ENCODE data around the gene GNAO1. TPM values are rescaled to one million over a fixed set of nuclear protein-coding genes. Genes with fewer than 3 reads are reported as not detected.

Gene GNAO1
- total RNA-seq, 1 donor from 2014 or later = 15.4 TPM

DNA sequence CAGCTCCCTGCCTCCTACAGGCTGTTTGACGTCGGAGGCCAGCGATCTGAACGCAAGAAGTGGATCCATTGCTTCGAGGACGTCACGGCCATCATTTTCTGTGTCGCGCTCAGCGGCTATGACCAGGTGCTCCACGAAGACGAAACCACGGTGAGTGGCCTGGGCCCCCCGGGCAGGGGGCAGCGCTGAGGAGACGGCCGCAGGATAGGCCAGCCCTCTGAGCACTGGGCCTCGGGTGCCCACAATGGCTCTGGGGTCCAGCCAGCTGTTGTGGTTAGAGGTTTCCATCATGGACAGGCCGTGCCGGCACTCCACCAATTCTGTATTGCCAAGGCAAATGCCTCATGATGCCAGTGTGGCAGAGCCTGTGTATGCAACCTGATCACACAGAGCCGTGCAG is 145.4 kb downstream of the GNAO1 start:
- intact Hi-C loops (cut with micrococcal nuclease) = no loop called here
- Histone ChIP-seq H3K4me3 (no peak overlapping the region), H3K27me3 (ENCODE audit: low read depth) (no peaks in the 10 kb centered on the region), H3K9me3 (replicated peaks) (no peaks in the 10 kb centered on the region), H3K4me1 (peaks cover 24% of the 10 kb centered on the region), H3K36me3 (peaks cover 8% of the 10 kb centered on the region), H3K27ac (replicated peaks) (peak overlapping the region; percentile 37)
- no peak for DNase-seq
- TF ChIP-seq, protein P1, sequence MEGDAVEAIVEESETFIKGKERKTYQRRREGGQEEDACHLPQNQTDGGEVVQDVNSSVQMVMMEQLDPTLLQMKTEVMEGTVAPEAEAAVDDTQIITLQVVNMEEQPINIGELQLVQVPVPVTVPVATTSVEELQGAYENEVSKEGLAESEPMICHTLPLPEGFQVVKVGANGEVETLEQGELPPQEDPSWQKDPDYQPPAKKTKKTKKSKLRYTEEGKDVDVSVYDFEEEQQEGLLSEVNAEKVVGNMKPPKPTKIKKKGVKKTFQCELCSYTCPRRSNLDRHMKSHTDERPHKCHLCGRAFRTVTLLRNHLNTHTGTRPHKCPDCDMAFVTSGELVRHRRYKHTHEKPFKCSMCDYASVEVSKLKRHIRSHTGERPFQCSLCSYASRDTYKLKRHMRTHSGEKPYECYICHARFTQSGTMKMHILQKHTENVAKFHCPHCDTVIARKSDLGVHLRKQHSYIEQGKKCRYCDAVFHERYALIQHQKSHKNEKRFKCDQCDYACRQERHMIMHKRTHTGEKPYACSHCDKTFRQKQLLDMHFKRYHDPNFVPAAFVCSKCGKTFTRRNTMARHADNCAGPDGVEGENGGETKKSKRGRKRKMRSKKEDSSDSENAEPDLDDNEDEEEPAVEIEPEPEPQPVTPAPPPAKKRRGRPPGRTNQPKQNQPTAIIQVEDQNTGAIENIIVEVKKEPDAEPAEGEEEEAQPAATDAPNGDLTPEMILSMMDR (IDR thresholded peaks at IDR 0.05; ENCODE audit: borderline replicate concordance) = no peak

DNA sequence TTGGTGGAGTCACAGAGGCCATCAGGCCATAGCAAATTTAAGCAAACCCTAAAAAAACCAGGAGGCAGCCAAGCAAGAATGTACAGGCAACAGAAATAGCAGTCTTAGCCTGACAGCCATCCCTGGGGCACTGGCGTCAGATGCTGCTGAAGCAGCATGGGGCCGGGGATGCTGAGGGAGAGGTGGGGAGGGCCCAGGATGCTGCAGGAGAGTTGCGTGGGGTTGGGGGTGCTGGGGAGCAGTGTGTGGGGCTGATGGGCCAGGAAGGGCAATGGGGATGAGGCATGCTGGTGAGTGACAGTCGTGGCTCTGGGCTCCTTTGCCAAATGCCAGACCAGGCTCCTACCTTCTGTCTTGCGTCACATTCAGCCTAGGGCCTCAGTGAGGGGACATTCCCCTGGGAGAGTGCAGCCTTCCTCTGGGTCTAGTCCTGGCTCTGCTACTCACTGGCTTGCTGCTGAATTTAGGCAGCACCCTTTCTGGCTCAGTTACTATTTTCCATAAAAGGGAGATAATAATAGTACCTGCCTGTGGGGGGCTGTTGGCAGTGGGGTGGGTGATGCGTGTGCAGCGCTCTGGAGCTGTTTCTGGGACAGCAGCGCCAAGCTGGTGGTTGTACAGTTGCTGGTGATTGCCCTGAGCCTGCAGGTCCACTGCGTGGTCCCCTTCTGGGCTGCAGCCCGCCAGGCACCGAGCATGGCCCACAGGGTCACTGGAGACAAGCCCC is 146.0 kb downstream of the GNAO1 start:
- Histone ChIP-seq H3K9me3 (replicated peaks) (no peaks in the 10 kb centered on the region), H3K4me3 (no peak overlapping the region), H3K4me1 (peaks cover 24% of the 10 kb centered on the region), H3K27me3 (ENCODE audit: low read depth) (no peaks in the 10 kb centered on the region), H3K27ac (replicated peaks) (no peak overlapping the region), H3K36me3 (peaks cover 8% of the 10 kb centered on the region)
- TF ChIP-seq, protein P1 (IDR thresholded peaks at IDR 0.05; ENCODE audit: borderline replicate concordance) = no peak
- intact Hi-C loops (cut with micrococcal nuclease) = no loop called here
- no peak for DNase-seq

DNA sequence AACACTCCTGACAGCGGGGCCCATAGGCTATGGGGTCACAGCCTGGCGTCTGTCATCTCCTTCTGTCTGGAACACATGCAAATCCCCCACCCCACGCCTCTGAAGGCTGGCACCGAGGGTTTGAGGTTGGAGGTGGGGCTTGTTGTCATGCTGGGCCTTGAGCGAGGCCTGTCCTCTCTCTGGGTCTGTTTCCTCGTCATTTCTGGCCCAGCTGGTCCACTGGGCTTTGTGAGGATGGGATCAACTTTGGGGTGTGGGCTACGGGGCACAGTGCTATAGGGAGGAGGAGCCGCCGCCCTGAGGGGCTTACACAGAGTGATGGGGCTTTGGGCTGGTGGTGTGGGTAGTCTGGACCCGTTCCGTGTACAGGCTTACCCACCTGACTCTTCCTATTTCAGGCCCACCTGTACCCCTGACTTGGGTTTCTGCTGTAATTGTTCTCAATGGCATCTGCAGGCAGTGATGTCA is 146.6 kb downstream of the GNAO1 start:
- intact Hi-C loops (cut with micrococcal nuclease) = no loop called here
- no peaks in the 10 kb centered on the region for H3K9me3 ChIP-seq (replicated peaks)
- DNase-seq = no peak
- H3K4me1 ChIP-seq = peaks cover 18% of the 10 kb centered on the region
- no peak overlapping the region for H3K27ac ChIP-seq (replicated peaks)
- no peaks in the 10 kb centered on the region for H3K27me3 ChIP-seq (ENCODE audit: low read depth)
- TF ChIP-seq, protein P1 (IDR thresholded peaks at IDR 0.05; ENCODE audit: borderline replicate concordance) = no peak
- H3K36me3 ChIP-seq = peaks cover 8% of the 10 kb centered on the region
- no peak overlapping the region for H3K4me3 ChIP-seq

DNA sequence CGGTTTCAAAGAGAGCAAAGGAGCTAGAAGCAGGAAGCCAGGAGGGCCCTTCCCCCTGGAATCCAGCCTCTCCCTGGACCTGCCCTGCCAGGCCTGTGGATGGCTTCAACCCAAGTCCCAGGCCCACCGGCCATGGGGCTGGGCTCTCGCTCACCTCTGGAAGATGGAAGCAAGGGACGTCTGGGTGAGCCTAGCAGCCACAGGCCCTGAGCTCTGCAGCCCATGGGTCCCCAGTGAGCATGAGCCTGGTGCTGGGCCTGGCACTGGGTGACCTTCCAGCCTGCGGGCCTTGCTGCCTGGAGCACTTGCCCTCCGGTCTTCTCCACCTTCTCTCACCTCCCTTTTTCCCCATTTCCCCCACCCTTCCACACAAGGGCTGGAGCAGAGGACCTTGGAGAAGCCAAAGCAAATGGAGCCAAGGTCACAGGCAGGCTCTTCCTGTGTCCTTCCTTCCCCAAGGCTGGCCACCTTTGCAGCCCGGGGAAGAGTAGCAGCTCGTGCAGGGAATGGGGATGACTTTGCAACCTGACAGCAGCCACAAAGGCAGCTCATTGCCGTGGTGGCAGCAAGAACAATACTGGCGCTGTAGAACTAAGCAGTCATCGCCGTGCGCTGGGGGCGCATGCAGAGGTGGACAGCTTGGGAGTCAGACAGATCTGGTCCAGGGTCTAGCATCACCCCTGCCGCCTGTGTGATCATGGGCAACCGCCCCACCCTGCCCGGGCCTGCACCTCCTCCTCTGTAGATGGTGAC is 147.5 kb downstream of the GNAO1 start:
- no peak overlapping the region for H3K27ac ChIP-seq (replicated peaks)
- H3K27me3 ChIP-seq (ENCODE audit: low read depth) = no peaks in the 10 kb centered on the region
- H3K4me3 ChIP-seq = no peak overlapping the region
- TF ChIP-seq, protein P1 (IDR thresholded peaks at IDR 0.05; ENCODE audit: borderline replicate concordance) = no peak
- intact Hi-C loops (cut with micrococcal nuclease) = no loop called here
- peaks cover 8% of the 10 kb centered on the region for H3K36me3 ChIP-seq
- H3K4me1 ChIP-seq = peaks cover 17% of the 10 kb centered on the region
- DNase-seq = no peak
- H3K9me3 ChIP-seq (replicated peaks) = no peaks in the 10 kb centered on the region

DNA sequence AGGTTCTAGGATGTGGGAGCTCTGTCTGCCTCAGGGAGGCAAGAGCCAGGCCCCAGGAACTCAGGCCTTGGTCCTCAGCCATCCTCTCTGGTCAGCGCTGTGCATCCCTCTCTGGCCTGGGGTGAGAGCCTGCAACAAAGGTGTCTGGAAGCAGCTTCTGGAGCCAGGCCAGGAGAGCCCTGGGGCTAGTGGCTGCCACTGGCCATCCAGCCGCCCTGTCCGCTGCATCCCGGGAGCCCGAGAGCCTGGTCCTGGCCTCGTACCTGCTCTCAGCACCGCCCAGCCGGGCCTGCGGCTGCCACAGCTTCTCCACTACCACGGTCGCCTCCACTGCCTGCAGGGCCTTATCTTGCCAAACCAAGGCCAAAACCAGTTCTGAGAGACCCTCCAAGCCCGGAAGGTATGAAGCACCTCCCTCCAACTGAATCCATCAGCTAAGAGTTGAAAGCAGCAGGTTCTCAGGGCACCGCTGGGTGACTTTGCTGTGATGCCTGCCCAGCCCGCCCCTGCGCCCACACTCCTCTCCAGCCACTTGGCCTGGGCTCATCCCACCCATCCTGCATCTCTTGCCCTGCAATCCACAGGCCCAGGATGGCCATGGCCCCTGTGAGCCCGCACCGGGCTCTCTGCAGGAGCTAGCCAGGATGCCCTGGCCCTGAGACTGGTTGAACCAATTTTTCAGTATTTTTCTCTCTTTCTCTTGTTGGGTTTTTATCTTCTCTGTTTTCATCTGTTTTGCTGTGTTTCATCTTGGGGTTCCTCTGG is 148.3 kb downstream of the GNAO1 start:
- Histone ChIP-seq H3K4me1 (peaks cover 17% of the 10 kb centered on the region), H3K9me3 (replicated peaks) (no peaks in the 10 kb centered on the region), H3K4me3 (no peak overlapping the region), H3K27me3 (ENCODE audit: low read depth) (no peaks in the 10 kb centered on the region), H3K36me3 (peaks cover 8% of the 10 kb centered on the region), H3K27ac (replicated peaks) (no peak overlapping the region)
- DNase-seq = no peak
- intact Hi-C loops (cut with micrococcal nuclease) = no loop called here
- TF ChIP-seq, protein P1 (IDR thresholded peaks at IDR 0.05; ENCODE audit: borderline replicate concordance) = no peak

Data from left ventricle myocardium inferior (tissue), 1 donor.